GM12878 (cell line): Measurements from ENCODE around the gene SETBP1. TPM values are rescaled to one million over a fixed set of nuclear protein-coding genes. Genes with fewer than 3 reads are reported as not detected.

ENCODE experiments used
- ATAC-seq: fragments of 200-7000 bp; cut with Tn5 transposase; 3 replicates; pipeline ENCODE4 v1.9.1; 2020; ENCODE audit warnings: mild to moderate bottlenecking, moderate library complexity
- BruUV-seq: library from RNA; stranded (reverse); fragments of 400-500 nt; replicated peaks from 2 replicates; lab custom pipeline; 2021; lab: Mats Ljungman, UMichigan
- CTCF ChIA-PET: fragments of 300-600 bp; sonication (Branson Sonifier 250); formaldehyde crosslinking; extraction: SDS; loops from one replicate; lab custom pipeline; 2021; ENCODE audit warnings: inconsistent platforms; lab: Yijun Ruan, JAX
- POLR2A ChIA-PET: fragments of 350-600 bp; formaldehyde crosslinking; extraction: SDS; loops from one replicate; lab custom pipeline; 2021; ENCODE audit warnings: inconsistent platforms; lab: Charles Lee
- RAD21 ChIA-PET: fragments of 300-600 bp; sonication (Branson Sonifier 250); formaldehyde crosslinking; loops from one replicate; lab custom pipeline; 2023; ENCODE audit warnings: antibody characterized with exemption; ENCODE audit not compliant: unreplicated experiment; lab: Charles Lee
- SMC1A ChIA-PET: fragments of 300-600 bp; sonication (Branson Sonifier 250); formaldehyde crosslinking; loops from one replicate; lab custom pipeline; 2023; ENCODE audit not compliant: unreplicated experiment, uncharacterized antibody; lab: Charles Lee
- DNase-seq: peaks from one replicate; pipeline ENCODE4 v3.0.0-alpha.2; 2011; ENCODE audit warnings: low read depth, low spot score
- FAIRE-seq: peaks from 3 replicates; lab custom pipeline; 2011; peaks lifted over from hg19 to GRCh38; lab: Jason Lieb, UNC
- H2AFZ ChIP-seq: 2 replicates; pipeline ENCODE4 v1.6.0; 2011; ENCODE audit warnings: low read depth, low read length, control low read depth; ENCODE audit not compliant: control insufficient read depth
- H3K27ac ChIP-seq: 2 replicates; pipeline ENCODE4 v1.5.1; 2011; ENCODE audit warnings: control low read depth; ENCODE audit not compliant: control insufficient read depth, insufficient read depth
- H3K27me3 ChIP-seq, 2 experiments: replicated peaks in 1 of 2; 2 replicates each; pipeline versions ENCODE4 v1.6.0 to v1.6.1; 2011; ENCODE audit warnings: low read length in 1 of 2; ENCODE audit not compliant: control insufficient read depth in 2 of 2, insufficient read depth in 2 of 2
- H3K36me3 ChIP-seq, 2 experiments: 2 replicates each; pipeline ENCODE4 v1.5.1; 2011; ENCODE audit warnings: low read length in 1 of 2; ENCODE audit not compliant: control insufficient read depth in 2 of 2, insufficient read depth in 2 of 2
- H3K4me1 ChIP-seq: 2 replicates; pipeline ENCODE4 v1.6.1; 2011; ENCODE audit warnings: mild to moderate bottlenecking, low read length, moderate library complexity, mixed read lengths; ENCODE audit not compliant: control insufficient read depth, insufficient read depth
- H3K4me2 ChIP-seq: 2 replicates; pipeline ENCODE4 v1.6.0; 2011; ENCODE audit warnings: control low read depth; ENCODE audit not compliant: control insufficient read depth, insufficient read depth
- H3K4me3 ChIP-seq: fragments of 200-600 bp; sonication (generic); 2 replicates; pipeline ENCODE4 v1.5.1; 2016
- H3K79me2 ChIP-seq: 2 replicates; pipeline ENCODE4 v1.6.0; 2011; ENCODE audit warnings: low read length; ENCODE audit not compliant: control insufficient read depth, insufficient read depth
- H3K9ac ChIP-seq: 2 replicates; pipeline ENCODE4 v1.8.0; 2011; ENCODE audit warnings: low read length, control low read depth, mixed read lengths; ENCODE audit not compliant: control insufficient read depth, insufficient read depth
- H3K9me3 ChIP-seq: replicated peaks from 3 replicates; pipeline ENCODE4 v1.5.1; 2011; ENCODE audit warnings: mild to moderate bottlenecking, low read length; ENCODE audit not compliant: control insufficient read depth, insufficient read depth
- H4K20me1 ChIP-seq: 2 replicates; pipeline ENCODE4 v1.6.0; 2011; ENCODE audit not compliant: control insufficient read depth, insufficient read depth
- E2F4 ChIP-seq: IDR thresholded peaks from 2 replicates; pipeline ENCODE4 v1.6.1; 2012; ENCODE audit warnings: low read depth, low read length, improper control_type of control experiment
- E2F8 ChIP-seq: fragments of 450-650 bp; IDR thresholded peaks from 2 replicates; pipeline ENCODE4 v1.6.1; 2018; ENCODE audit warnings: mild to moderate bottlenecking, low read depth, moderate library complexity; ENCODE audit not compliant: partially characterized antibody
- GABPA ChIP-seq: IDR thresholded peaks from 2 replicates; pipeline ENCODE4 v1.6.1; 2014; ENCODE audit warnings: antibody characterized with exemption, low read depth, mild to moderate bottlenecking, inconsistent platforms
- MEF2A ChIP-seq: IDR thresholded peaks from 2 replicates; pipeline ENCODE4 v1.6.1; 2011; ENCODE audit warnings: low read depth, mild to moderate bottlenecking, low read length, moderate library complexity; ENCODE audit not compliant: insufficient read depth
- MLLT1 ChIP-seq: fragments of 450-650 bp; IDR thresholded peaks from 2 replicates; pipeline ENCODE4 v1.6.1; 2016; ENCODE audit warnings: mild to moderate bottlenecking
- MTA2 ChIP-seq: fragments of 450-650 bp; IDR thresholded peaks from 2 replicates; pipeline ENCODE4 v1.6.1; 2016; ENCODE audit warnings: low read depth, mild to moderate bottlenecking, moderate library complexity
- SMAD5 ChIP-seq: IDR thresholded peaks from 2 replicates; pipeline ENCODE4 v1.6.1; 2016; ENCODE audit warnings: antibody characterized with exemption, low read depth
- SMARCA5 ChIP-seq: fragments of 450-650 bp; IDR thresholded peaks from 2 replicates; pipeline ENCODE4 v1.6.1; 2017; ENCODE audit warnings: mild to moderate bottlenecking
- SMC3 ChIP-seq: IDR thresholded peaks from 2 replicates; pipeline ENCODE4 v1.6.1; 2011; ENCODE audit warnings: low read length, improper control_type of control experiment, borderline replicate concordance
- TCF3 ChIP-seq: IDR thresholded peaks from 2 replicates; pipeline ENCODE4 v1.6.1; 2012; ENCODE audit warnings: low read depth, mild to moderate bottlenecking, low read length, borderline replicate concordance; ENCODE audit not compliant: insufficient read depth
- ZBED1 ChIP-seq: IDR thresholded peaks from 2 replicates; pipeline ENCODE4 v1.6.1; 2016; ENCODE audit warnings: borderline replicate concordance
- ZBTB4 ChIP-seq: fragments of 450-650 bp; formaldehyde crosslinking; IDR thresholded peaks from 2 replicates; pipeline ENCODE4 v1.4.0; 2022; ENCODE audit warnings: mild to moderate bottlenecking, moderate library complexity
- ZNF217 ChIP-seq: fragments of 450-650 bp; IDR thresholded peaks from 2 replicates; pipeline ENCODE4 v1.6.1; 2017; ENCODE audit warnings: antibody characterized with exemption, mild to moderate bottlenecking
- WGBS: methylation state at CpG from one replicate; pipeline ENCODE4 v1.1.6; 2016; ENCODE audit warnings: low lambda C conversion rate; ENCODE audit not compliant: insufficient replicate concordance, insufficient coverage; ENCODE audit errors: missing lambda C conversion rate; 5-methylcytosine and 5-hydroxymethylcytosine counted together
- in situ Hi-C: fragments of 300-500 bp; cut with MboI; formaldehyde crosslinking; loops from 9 replicates; pipeline ENCODE4 v1.14.3; 2018; ENCODE audit warnings: mixed read lengths
- intact Hi-C: fragments of 100-400 bp; cut with micrococcal nuclease; formaldehyde crosslinking; loops from one replicate; pipeline ENCODE4 v1.14.2; 2022; ENCODE audit not compliant: unreplicated experiment
- polyA plus RNA-seq, 11 experiments: library from polyadenylated mRNA; depleted of rRNA in 4 of 11; unstranded in 6 of 11; stranded (reverse) in 5 of 11; fragments of >200 nt; fragmentation: Nextera tagmentation in 4 of 11; fragmentation: Illumina TruSeq in 1 of 11; extraction: Ambion mirVana in 4 of 11; extraction: Trizol in 1 of 11; gene quantifications; 1 replicate in 1 of 11; 2 replicates in 10 of 11; pipeline versions ENCODE4 v1.2.1 to v1.2.3, GENCODE V29; 2011 to 2016; ENCODE audit warnings: inconsistent platforms in 2 of 11, missing spikeins in 2 of 11, low read depth in 1 of 11
- total RNA-seq, 4 experiments: library from RNA; depleted of rRNA in 3 of 4; stranded (reverse); fragments of >200 nt in 3 of 4; fragmentation: Illumina TruSeq in 1 of 4; extraction: Trizol in 1 of 4; gene quantifications; 2 replicates each; pipeline versions ENCODE4 v1.2.1 to v1.2.3, GENCODE V29; 2013 to 2021

The SETBP1 gene
- total and polyA plus RNA-seq, 10 of the 15 experiments (the other 5 are each of a cell fraction or from before 2014, with no cell fraction given), result 0.99 to 29.7 (median 8.3) TPM

GRCh38 chr18:44758861-44759631 is 78.4 kb downstream of the SETBP1 start:
- BruUV-seq, result TSS peak; percentile 96
- ChIA-PET CTCF (interaction anchor here (0.8 to 2.0 kb wide), 19 partner anchors 8 to 454 kb away, joined by 3 to 22 read pairs (median 4); no protein-coding TSS in a partner anchor), RAD21 (interaction anchor here (0.7 to 4.4 kb wide), 44 partner anchors 9 to 438 kb away, joined by 3 to 62 read pairs (median 4); partner anchors contain the start of gene SETBP1), SMC1A (interaction anchor here (0.7 to 3.7 kb wide), 52 partner anchors 9 to 454 kb away, joined by 3 to 111 read pairs (median 6); partner anchors contain the start of gene SETBP1), POLR2A (interaction anchor here (0.5 to 3.2 kb wide), 15 partner anchors 10 to 153 kb away, joined by 3 to 14 read pairs (median 4); partner anchors contain the start of gene SETBP1)
- peak overlapping the region; percentile 79 for H3K9ac ChIP-seq
- FAIRE-seq, result peak; percentile 49
- under 1% methylated on average over 12 of the region's 12 CpGs for WGBS
- H3K27ac ChIP-seq, result peak overlapping the region; percentile 98
- peaks cover 0 to 2% of the 10 kb centered on the region in 2 experiments; a peak in 1 of 4 replicates for H3K36me3 ChIP-seq
- intact Hi-C loops, result loop anchor here (1.0 to 2.0 kb wide), 5 partner anchors 34 to 347 kb away; no protein-coding TSS in a partner anchor
- H3K4me3 ChIP-seq, result peak overlapping the region; percentile 28
- no peaks in the 10 kb centered on the region for H3K27me3 ChIP-seq
- in situ Hi-C loops, result no loop called here
- no peak overlapping the region; the same call in 1 of the 2 replicates for H2AFZ ChIP-seq
- peak; percentile 93 for ATAC-seq
- no peaks in the 10 kb centered on the region for H3K79me2 ChIP-seq
- peaks cover 35% of the 10 kb centered on the region for H3K4me1 ChIP-seq
- peak; percentile 98 for DNase-seq
- no peaks in the 10 kb centered on the region; the same call in 2 of the 3 replicates for H3K9me3 ChIP-seq
- H4K20me1 ChIP-seq, result no peaks in the 10 kb centered on the region
- H3K4me2 ChIP-seq, result peak overlapping the region; percentile 84
- TF ChIP-seq MEF2A (peak; percentile 99), GABPA (peak; percentile 63; the same call in 1 of the 2 replicates), MTA2 (peak; percentile 99), SMAD5 (no peak), E2F8 (peak; percentile 84), SMC3 (peak; percentile 22; the same call in 1 of the 2 replicates), SMARCA5 (peak; percentile 93), ZBTB4 (CRISPR knock-in tag) (no peak), ZBED1 (peak; percentile 95), ZNF217 (peak; percentile 76), TCF3 (peak; percentile 78; the same call in 1 of the 2 replicates), MLLT1 (peak; percentile 59), E2F4 (no peak)
